NK-92 (cell line): ENCODE data around the gene ZNF680.
"Not testable (repeated sequence)": the region's sequence is repeated elsewhere in the genome, so short reads cannot be mapped to it uniquely, and the experiment has no call there.

ENCODE experiments used
- DNase-seq: peaks from one replicate; lab custom pipeline; 2025; ENCODE audit not compliant: unreplicated experiment; lab: John Stamatoyannopoulos, UW

Gene ZNF680

GRCh38 chr7:64557601-64558322 is 5.1 kb downstream of the ZNF680 start:
- no peak for DNase-seq

- DNase-seq: no peak
These were observed 7.8 kb downstream of the ZNF680 start for GRCh38 chr7:64555046-64555445.

- not testable (repeated sequence) for DNase-seq
These were observed 8.7 kb downstream of the ZNF680 start for GRCh38 chr7:64554188-64554587.

- no peak for DNase-seq
These were observed 11.3 kb downstream of the ZNF680 start for GRCh38 chr7:64551375-64552142.

- DNase-seq: no peak
These were observed 18.9 kb downstream of the ZNF680 start for GRCh38 chr7:64544010-64544409.

GRCh38 chr7:64541438-64542359 is 21.2 kb downstream of the ZNF680 start:
- no peak for DNase-seq

- DNase-seq: no peak
These were observed 29.1 kb downstream of the ZNF680 start for GRCh38 chr7:64533756-64534155.

GRCh38 chr7:64528770-64529169 is 34.1 kb downstream of the ZNF680 start:
- no peak for DNase-seq

GRCh38 chr7:64521409-64521984 is 41.4 kb downstream of the ZNF680 start:
- DNase-seq: no peak

- DNase-seq: no peak
These were observed 46.4 kb downstream of the ZNF680 start for GRCh38 chr7:64516451-64516850.

GRCh38 chr7:64515781-64516180 is 47.1 kb downstream of the ZNF680 start:
- no peak for DNase-seq

- no peak for DNase-seq
These were observed 47.5 kb downstream of the ZNF680 start for GRCh38 chr7:64515330-64515729.

- no peak for DNase-seq
These were observed 53.3 kb downstream of the ZNF680 start for GRCh38 chr7:64509583-64509982.

GRCh38 chr7:64504581-64505120 is 58.2 kb downstream of the ZNF680 start:
- DNase-seq: no peak

GRCh38 chr7:64498270-64498669 is 64.6 kb downstream of the ZNF680 start:
- no peak for DNase-seq

GRCh38 chr7:64494912-64495461 is 67.9 kb downstream of the ZNF680 start:
- DNase-seq: no peak

GRCh38 chr7:64485623-64486022 is 77.2 kb downstream of the ZNF680 start:
- DNase-seq: no peak
